Central memory CD8-positive, alpha-beta T cell (primary cell): Measurements from ENCODE around the gene IL5.

Source experiments
- ATAC-seq: fragments of 150-1000 bp; cut with Tn5 transposase; replicated peaks from 2 replicates; pipeline ENCODE4 v1.10.0; 2022; ENCODE audit warnings: mild to moderate bottlenecking, moderate FRiP score, moderate number of reproducible peaks; ENCODE audit not compliant: poor library complexity, severe bottlenecking; ENCODE audit errors: extremely low read depth
- DNase-seq, 2 donors: peaks; one replicate each; pipeline ENCODE4 v3.0.0; 2021; ENCODE audit warnings: low spot score in 2 of 2
- H3K27ac Mint-ChIP-seq: one replicate; pipeline ENCODE4 v1.8.0; 2022; ENCODE audit warnings: low read depth, mild to moderate bottlenecking, moderate library complexity, mixed read lengths
- H3K27me3 Mint-ChIP-seq: one replicate; pipeline ENCODE4 v1.8.0; 2022; ENCODE audit warnings: mixed read lengths
- H3K36me3 Mint-ChIP-seq: one replicate; pipeline ENCODE4 v1.8.0; 2022; ENCODE audit warnings: mild to moderate bottlenecking, moderate library complexity, mixed read lengths; ENCODE audit not compliant: insufficient read depth
- H3K4me1 Mint-ChIP-seq: one replicate; pipeline ENCODE4 v1.8.0; 2022; ENCODE audit warnings: mixed read lengths
- H3K4me3 Mint-ChIP-seq: one replicate; pipeline ENCODE4 v1.8.0; 2022; ENCODE audit warnings: mild to moderate bottlenecking, moderate library complexity, mixed read lengths
- H3K9me3 Mint-ChIP-seq: one replicate; pipeline ENCODE4 v1.8.0; 2022; ENCODE audit warnings: mixed read lengths

The IL5 gene

GRCh38 chr5:132493241-132493640 is 50.1 kb downstream of the IL5 start:
- Mint-ChIP-seq H3K36me3 (peaks cover 43% of the 10 kb centered on the region), H3K4me3 (peak overlapping the region; percentile 36), H3K4me1 (peaks cover 65% of the 10 kb centered on the region), H3K27ac (peak overlapping the region; percentile 84), H3K27me3 (no peaks in the 10 kb centered on the region), H3K9me3 (no peaks in the 10 kb centered on the region)
- DNase-seq (no peak), ATAC-seq (no peak)

- Mint-ChIP-seq H3K27me3 (no peaks in the 10 kb centered on the region), H3K4me3 (peak overlapping the region; percentile 97), H3K36me3 (peaks cover 50% of the 10 kb centered on the region), H3K27ac (peak overlapping the region; percentile 96), H3K4me1 (peaks cover 66% of the 10 kb centered on the region), H3K9me3 (no peaks in the 10 kb centered on the region)
- ATAC-seq (no peak), DNase-seq (no peak)
These were observed 50.8 kb downstream of the IL5 start for GRCh38 chr5:132492386-132493125.
